GM12878 (cell line): ENCODE results near the gene UGGT2. TPM values are rescaled to one million over a fixed set of nuclear protein-coding genes. Genes with fewer than 3 reads are reported as not detected.

ENCODE experiments used
- ATAC-seq: fragments of 200-7000 bp; cut with Tn5 transposase; 3 replicates; pipeline ENCODE4 v1.9.1; 2020; ENCODE audit warnings: mild to moderate bottlenecking, moderate library complexity
- BruUV-seq: library from RNA; stranded (reverse); fragments of 400-500 nt; replicated peaks from 2 replicates; lab custom pipeline; 2021; lab: Mats Ljungman, UMichigan
- CTCF ChIA-PET: fragments of 300-600 bp; sonication (Branson Sonifier 250); formaldehyde crosslinking; extraction: SDS; loops from one replicate; lab custom pipeline; 2021; ENCODE audit warnings: inconsistent platforms; lab: Yijun Ruan, JAX
- POLR2A ChIA-PET: fragments of 350-600 bp; formaldehyde crosslinking; extraction: SDS; loops from one replicate; lab custom pipeline; 2021; ENCODE audit warnings: inconsistent platforms; lab: Charles Lee
- RAD21 ChIA-PET: fragments of 300-600 bp; sonication (Branson Sonifier 250); formaldehyde crosslinking; loops from one replicate; lab custom pipeline; 2023; ENCODE audit warnings: antibody characterized with exemption; ENCODE audit not compliant: unreplicated experiment; lab: Charles Lee
- SMC1A ChIA-PET: fragments of 300-600 bp; sonication (Branson Sonifier 250); formaldehyde crosslinking; loops from one replicate; lab custom pipeline; 2023; ENCODE audit not compliant: unreplicated experiment, uncharacterized antibody; lab: Charles Lee
- DNase-seq: peaks from one replicate; pipeline ENCODE4 v3.0.0-alpha.2; 2011; ENCODE audit warnings: low read depth, low spot score
- FAIRE-seq: peaks from 3 replicates; lab custom pipeline; 2011; peaks lifted over from hg19 to GRCh38; lab: Jason Lieb, UNC
- H2AFZ ChIP-seq: 2 replicates; pipeline ENCODE4 v1.6.0; 2011; ENCODE audit warnings: low read depth, low read length, control low read depth; ENCODE audit not compliant: control insufficient read depth
- H3K27ac ChIP-seq: 2 replicates; pipeline ENCODE4 v1.5.1; 2011; ENCODE audit warnings: control low read depth; ENCODE audit not compliant: control insufficient read depth, insufficient read depth
- H3K27me3 ChIP-seq, 2 experiments: replicated peaks in 1 of 2; 2 replicates each; pipeline versions ENCODE4 v1.6.0 to v1.6.1; 2011; ENCODE audit warnings: low read length in 1 of 2; ENCODE audit not compliant: control insufficient read depth in 2 of 2, insufficient read depth in 2 of 2
- H3K36me3 ChIP-seq, 2 experiments: 2 replicates each; pipeline ENCODE4 v1.5.1; 2011; ENCODE audit warnings: low read length in 1 of 2; ENCODE audit not compliant: control insufficient read depth in 2 of 2, insufficient read depth in 2 of 2
- H3K4me1 ChIP-seq: 2 replicates; pipeline ENCODE4 v1.6.1; 2011; ENCODE audit warnings: mild to moderate bottlenecking, low read length, moderate library complexity, mixed read lengths; ENCODE audit not compliant: control insufficient read depth, insufficient read depth
- H3K4me2 ChIP-seq: 2 replicates; pipeline ENCODE4 v1.6.0; 2011; ENCODE audit warnings: control low read depth; ENCODE audit not compliant: control insufficient read depth, insufficient read depth
- H3K4me3 ChIP-seq: fragments of 200-600 bp; sonication (generic); 2 replicates; pipeline ENCODE4 v1.5.1; 2016
- H3K79me2 ChIP-seq: 2 replicates; pipeline ENCODE4 v1.6.0; 2011; ENCODE audit warnings: low read length; ENCODE audit not compliant: control insufficient read depth, insufficient read depth
- H3K9ac ChIP-seq: 2 replicates; pipeline ENCODE4 v1.8.0; 2011; ENCODE audit warnings: low read length, control low read depth, mixed read lengths; ENCODE audit not compliant: control insufficient read depth, insufficient read depth
- H3K9me3 ChIP-seq: replicated peaks from 3 replicates; pipeline ENCODE4 v1.5.1; 2011; ENCODE audit warnings: mild to moderate bottlenecking, low read length; ENCODE audit not compliant: control insufficient read depth, insufficient read depth
- H4K20me1 ChIP-seq: 2 replicates; pipeline ENCODE4 v1.6.0; 2011; ENCODE audit not compliant: control insufficient read depth, insufficient read depth
- BRCA1 ChIP-seq: IDR thresholded peaks from 2 replicates; pipeline ENCODE4 v1.6.1; 2011; ENCODE audit warnings: low read depth, low read length, improper control_type of control experiment
- CBX5 ChIP-seq: sonication (generic); IDR thresholded peaks from 2 replicates; pipeline ENCODE4 v1.6.1; 2016; ENCODE audit warnings: low read depth, moderate library complexity, mild to moderate bottlenecking, inconsistent platforms
- CEBPB ChIP-seq, 2 experiments: fragments of 150-350 bp in 1 of 2; IDR thresholded peaks; 2 replicates each; pipeline ENCODE4 v1.6.1; 2012 to 2014; ENCODE audit warnings: low read depth in 2 of 2, low read length in 2 of 2, borderline replicate concordance in 1 of 2, inconsistent platforms in 1 of 2
- EGR1 ChIP-seq, 2 experiments: IDR thresholded peaks; 1 replicate in 1 of 2; 2 replicates in 1 of 2; pipeline ENCODE4 v1.6.1; 2011 to 2012; ENCODE audit warnings: low read depth in 2 of 2, low read length in 2 of 2, borderline replicate concordance in 1 of 2, mild to moderate bottlenecking in 1 of 2, moderate library complexity in 1 of 2
- MTA3 ChIP-seq: IDR thresholded peaks from 2 replicates; pipeline ENCODE4 v1.6.1; 2012; ENCODE audit warnings: low read length, inconsistent platforms, borderline replicate concordance
- MYB ChIP-seq: fragments of 150-350 bp; IDR thresholded peaks from 2 replicates; pipeline ENCODE4 v1.6.1; 2014; ENCODE audit warnings: mild to moderate bottlenecking, low read depth, low read length, borderline replicate concordance
- PRDM15 ChIP-seq: fragments of 450-650 bp; formaldehyde crosslinking; IDR thresholded peaks from 2 replicates; pipeline ENCODE4 v1.4.0; 2020; ENCODE audit warnings: mild to moderate bottlenecking, moderate library complexity
- RB1 ChIP-seq: fragments of 450-650 bp; formaldehyde crosslinking; IDR thresholded peaks from 2 replicates; pipeline ENCODE4 v1.6.1; 2017; ENCODE audit warnings: mild to moderate bottlenecking, borderline replicate concordance
- STAT1 ChIP-seq: fragments of 450-650 bp; conservative IDR thresholded peaks from 2 replicates; pipeline ENCODE4 v1.6.1; 2014; ENCODE audit warnings: antibody characterized with exemption, mild to moderate bottlenecking
- USF1 ChIP-seq: IDR thresholded peaks from 2 replicates; pipeline ENCODE4 v1.6.1; 2011; ENCODE audit warnings: borderline replicate concordance, low read depth, mild to moderate bottlenecking, moderate library complexity, mixed read lengths, low read length; ENCODE audit not compliant: insufficient read depth; ENCODE audit errors: extremely low read length
- WGBS: methylation state at CpG from one replicate; pipeline ENCODE4 v1.1.6; 2016; ENCODE audit warnings: low lambda C conversion rate; ENCODE audit not compliant: insufficient replicate concordance, insufficient coverage; ENCODE audit errors: missing lambda C conversion rate; 5-methylcytosine and 5-hydroxymethylcytosine counted together
- in situ Hi-C: fragments of 300-500 bp; cut with MboI; formaldehyde crosslinking; loops from 9 replicates; pipeline ENCODE4 v1.14.3; 2018; ENCODE audit warnings: mixed read lengths
- intact Hi-C: fragments of 100-400 bp; cut with micrococcal nuclease; formaldehyde crosslinking; loops from one replicate; pipeline ENCODE4 v1.14.2; 2022; ENCODE audit not compliant: unreplicated experiment
- polyA plus RNA-seq, 11 experiments: library from polyadenylated mRNA; depleted of rRNA in 4 of 11; unstranded in 6 of 11; stranded (reverse) in 5 of 11; fragments of >200 nt; fragmentation: Nextera tagmentation in 4 of 11; fragmentation: Illumina TruSeq in 1 of 11; extraction: Ambion mirVana in 4 of 11; extraction: Trizol in 1 of 11; gene quantifications; 1 replicate in 1 of 11; 2 replicates in 10 of 11; pipeline versions ENCODE4 v1.2.1 to v1.2.3, GENCODE V29; 2011 to 2016; ENCODE audit warnings: inconsistent platforms in 2 of 11, missing spikeins in 2 of 11, low read depth in 1 of 11
- total RNA-seq, 4 experiments: library from RNA; depleted of rRNA in 3 of 4; stranded (reverse); fragments of >200 nt in 3 of 4; fragmentation: Illumina TruSeq in 1 of 4; extraction: Trizol in 1 of 4; gene quantifications; 2 replicates each; pipeline versions ENCODE4 v1.2.1 to v1.2.3, GENCODE V29; 2013 to 2021
- TF ChIP-seq, protein P1 (sequence below): IDR thresholded peaks from 2 replicates; pipeline ENCODE4 v1.6.1; 2012; ENCODE audit warnings: mild to moderate bottlenecking, low read depth, low read length

The UGGT2 gene
- total and polyA plus RNA-seq, 10 of the 15 experiments (the other 5 are each of a cell fraction or from before 2014, with no cell fraction given), result 4.9 to 29.0 (median 17.3) TPM

DNA sequence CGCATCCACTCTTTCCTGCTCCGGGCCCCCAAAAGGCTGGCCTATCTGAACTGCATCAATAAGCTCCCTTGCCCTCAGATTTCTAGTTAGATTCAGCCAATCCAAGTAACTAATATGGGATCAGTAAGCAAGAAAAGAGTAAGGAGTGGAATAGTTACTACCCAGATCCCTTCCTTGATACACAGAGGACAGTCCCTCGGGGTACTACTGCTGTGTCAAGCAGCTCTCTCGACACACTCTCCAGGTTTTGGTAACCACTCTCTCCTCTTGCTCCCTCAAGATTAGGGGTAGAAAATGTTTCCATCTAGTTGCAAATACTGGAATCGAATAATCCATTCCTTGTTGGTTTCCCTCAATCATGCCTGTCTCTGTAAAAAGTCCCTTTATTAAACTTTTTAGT, 65.4 kb downstream of the UGGT2 start (continued):
- no peak for TF ChIP-seq MYB
- TF ChIP-seq RB1, result no peak
- no peak for TF ChIP-seq CEBPB (IDR thresholded peaks at IDR 0.05; ENCODE audit: borderline replicate concordance in 1 of 2, low read depth in 2 of 2, low read length in 2 of 2)
- TF ChIP-seq USF1, result no peak

GRCh38 chr13:95982144-95982543, 71.1 kb downstream of the UGGT2 start:
- ChIA-PET POLR2A (no interaction called here), SMC1A (no interaction called here), CTCF (interaction anchor here (0.8 to 2.2 kb wide), 11 partner anchors 9 to 445 kb away, joined by 3 to 5 read pairs (median 4); no protein-coding TSS in a partner anchor), RAD21 (interaction anchor here (1.5 to 2.2 kb wide), 2 partner anchors 148 to 358 kb away, joined by 4 to 11 read pairs; no protein-coding TSS in a partner anchor)
- intact Hi-C loops (loop anchor here (5.0 kb wide), 2 partner anchors 95 to 445 kb away; no protein-coding TSS in a partner anchor), in situ Hi-C loops (loop anchor here (5.0 kb wide), 1 partner anchor 360 kb away; no protein-coding TSS in a partner anchor)
- Histone ChIP-seq H3K27ac (no peak overlapping the region), H3K79me2 (no peaks in the 10 kb centered on the region), H3K4me2 (no peak overlapping the region), H2AFZ (no peak overlapping the region), H3K4me1 (no peaks in the 10 kb centered on the region), H3K27me3 (no peaks in the 10 kb centered on the region), H3K9me3 (no peaks in the 10 kb centered on the region), H3K36me3 (no peaks in the 10 kb centered on the region), H4K20me1 (no peaks in the 10 kb centered on the region), H3K9ac (no peak overlapping the region), H3K4me3 (no peak overlapping the region)
- no peak for ATAC-seq
- 49% methylated on average over 4 of the region's 4 CpGs for WGBS
- no peak for DNase-seq
- TF ChIP-seq, protein P1, sequence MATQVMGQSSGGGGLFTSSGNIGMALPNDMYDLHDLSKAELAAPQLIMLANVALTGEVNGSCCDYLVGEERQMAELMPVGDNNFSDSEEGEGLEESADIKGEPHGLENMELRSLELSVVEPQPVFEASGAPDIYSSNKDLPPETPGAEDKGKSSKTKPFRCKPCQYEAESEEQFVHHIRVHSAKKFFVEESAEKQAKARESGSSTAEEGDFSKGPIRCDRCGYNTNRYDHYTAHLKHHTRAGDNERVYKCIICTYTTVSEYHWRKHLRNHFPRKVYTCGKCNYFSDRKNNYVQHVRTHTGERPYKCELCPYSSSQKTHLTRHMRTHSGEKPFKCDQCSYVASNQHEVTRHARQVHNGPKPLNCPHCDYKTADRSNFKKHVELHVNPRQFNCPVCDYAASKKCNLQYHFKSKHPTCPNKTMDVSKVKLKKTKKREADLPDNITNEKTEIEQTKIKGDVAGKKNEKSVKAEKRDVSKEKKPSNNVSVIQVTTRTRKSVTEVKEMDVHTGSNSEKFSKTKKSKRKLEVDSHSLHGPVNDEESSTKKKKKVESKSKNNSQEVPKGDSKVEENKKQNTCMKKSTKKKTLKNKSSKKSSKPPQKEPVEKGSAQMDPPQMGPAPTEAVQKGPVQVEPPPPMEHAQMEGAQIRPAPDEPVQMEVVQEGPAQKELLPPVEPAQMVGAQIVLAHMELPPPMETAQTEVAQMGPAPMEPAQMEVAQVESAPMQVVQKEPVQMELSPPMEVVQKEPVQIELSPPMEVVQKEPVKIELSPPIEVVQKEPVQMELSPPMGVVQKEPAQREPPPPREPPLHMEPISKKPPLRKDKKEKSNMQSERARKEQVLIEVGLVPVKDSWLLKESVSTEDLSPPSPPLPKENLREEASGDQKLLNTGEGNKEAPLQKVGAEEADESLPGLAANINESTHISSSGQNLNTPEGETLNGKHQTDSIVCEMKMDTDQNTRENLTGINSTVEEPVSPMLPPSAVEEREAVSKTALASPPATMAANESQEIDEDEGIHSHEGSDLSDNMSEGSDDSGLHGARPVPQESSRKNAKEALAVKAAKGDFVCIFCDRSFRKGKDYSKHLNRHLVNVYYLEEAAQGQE, result no peak
- TF ChIP-seq MTA3 (no peak), PRDM15 (CRISPR knock-in tag) (no peak), EGR1 (IDR thresholded peaks at IDR 0.05; ENCODE audit: borderline replicate concordance in 1 of 2, low read depth in 2 of 2, low read length in 2 of 2) (no peak), CBX5 (no peak), BRCA1 (no peak), STAT1 (no peak)
- no TSS peak for BruUV-seq
- no peak for FAIRE-seq
